Upper lobe of left lung (tissue), 6 donors: ENCODE results near the gene TNRC6B. TPM values are rescaled to one million over a fixed set of nuclear protein-coding genes. Genes with fewer than 3 reads are reported as not detected.
"Not testable (repeated sequence)": the region's sequence is repeated elsewhere in the genome, so short reads cannot be mapped to it uniquely, and the experiment has no call there.

Experiments used
- ATAC-seq, 2 donors: fragments of 200-7000 bp; cut with Tn5 transposase; one replicate each; pipeline ENCODE4 v1.9.1; 2022; ENCODE audit warnings: mild to moderate bottlenecking in 2 of 2, moderate library complexity in 2 of 2; ENCODE audit not compliant: low FRiP score in 2 of 2
- DNase-seq, 2 donors: peaks; one replicate each; pipeline ENCODE4 v3.0.0-alpha.2; 2019 to 2020
- H3K27ac ChIP-seq, 4 donors: fragments of 200-600 bp; sonication (generic); one replicate each; pipeline ENCODE4 v1.5.1; 2016 to 2019
- H3K27me3 ChIP-seq, 4 donors: fragments of 200-600 bp; sonication (generic); one replicate each; pipeline ENCODE4 v1.5.1; 2017 to 2019
- H3K36me3 ChIP-seq, 4 donors: fragments of 200-600 bp; sonication (generic); one replicate each; pipeline ENCODE4 v1.5.1; 2016 to 2019
- H3K4me1 ChIP-seq, 4 donors: fragments of 200-600 bp; sonication (generic); one replicate each; pipeline ENCODE4 v1.5.1; 2018 to 2019
- H3K4me3 ChIP-seq, 4 donors: fragments of 200-600 bp; sonication (generic); one replicate each; pipeline ENCODE4 v1.5.1; 2017 to 2019; ENCODE audit warnings: mild to moderate bottlenecking in 2 of 4, moderate library complexity in 1 of 4
- H3K9me3 ChIP-seq, 4 donors: fragments of 200-600 bp; sonication (generic); one replicate each; pipeline ENCODE4 v1.5.1; 2018 to 2019
- CTCF ChIP-seq, 6 experiments: fragments of 450-650 bp in 4 of 6; fragments of 200-600 bp in 2 of 6; sonication (generic) in 2 of 6; IDR thresholded peaks; one replicate each; pipeline ENCODE4 v1.5.1; 2016 to 2019; ENCODE audit warnings: antibody characterized with exemption in 6 of 6
- EP300 ChIP-seq, 4 donors: sonication (generic); formaldehyde crosslinking; IDR thresholded peaks; one replicate each; pipeline ENCODE4 v1.5.1; 2017; ENCODE audit warnings: antibody characterized with exemption in 4 of 4, control low read depth in 2 of 4
- POLR2A ChIP-seq, 4 donors: fragments of 450-650 bp; IDR thresholded peaks; one replicate each; pipeline ENCODE4 v1.5.1; 2016 to 2017; ENCODE audit warnings: antibody characterized with exemption in 4 of 4, mild to moderate bottlenecking in 2 of 4
- POLR2AphosphoS5 ChIP-seq, 2 donors: sonication (generic); formaldehyde crosslinking; IDR thresholded peaks; one replicate each; pipeline ENCODE4 v1.5.1; 2017; ENCODE audit warnings: antibody characterized with exemption in 2 of 2
- WGBS, 2 donors: methylation state at CpG; one replicate each; pipeline ENCODE4 v1.1.5; 2017 to 2018; 5-methylcytosine and 5-hydroxymethylcytosine counted together
- total RNA-seq, 6 donors: library from RNA; depleted of rRNA in 4 of 6; stranded (reverse); fragments of >200 nt in 4 of 6; gene quantifications; one replicate each; pipeline versions ENCODE4 v1.1.0 to v1.2.1, GENCODE V29; 2016 to 2021
- donor health status: DM: no; HTN: no; CAD: no; lungs with moderate emphysema.
- donor health status: DM: no; HTN: yes; CAD: no; lungs with severe emphysema.

Gene TNRC6B
- total RNA-seq, 6 donors from 2014 or later, result 18.1 to 106 (median 60.3) TPM

DNA sequence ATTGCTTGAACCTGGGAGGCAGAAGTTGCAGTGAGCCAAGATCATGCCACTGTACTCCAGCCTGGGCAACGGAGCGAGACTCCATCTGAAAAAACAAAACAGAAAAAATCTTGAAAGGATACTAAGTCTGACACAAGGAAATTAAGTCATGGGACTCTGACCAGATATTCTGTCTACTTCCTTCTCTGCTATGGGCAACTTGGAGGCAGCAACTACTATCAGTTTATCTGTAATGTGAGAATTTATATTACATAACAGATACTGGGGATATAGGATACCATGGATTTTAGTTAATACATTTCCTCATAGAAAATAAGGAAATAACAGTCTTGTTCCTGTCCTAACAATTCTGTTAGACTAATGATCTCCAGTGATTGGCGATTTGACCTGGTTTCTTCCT lies 191.1 kb downstream of the TNRC6B start:
- 81 to 84% methylated on average over 3 of the region's 3 CpGs for WGBS, 2 donors
- H3K9me3 ChIP-seq, result no peaks in the 10 kb centered on the region
- H3K4me3 ChIP-seq, result no peak overlapping the region
- DNase-seq, result no peak
- peaks cover 13 to 53% (median 27%) of the 10 kb centered on the region in 4 donors for H3K36me3 ChIP-seq
- H3K27ac ChIP-seq, result no peak overlapping the region
- no peaks in the 10 kb centered on the region for H3K27me3 ChIP-seq
- peaks cover 14 to 21% (median 18%) of the 10 kb centered on the region in 4 donors for H3K4me1 ChIP-seq
- TF ChIP-seq EP300 (IDR thresholded peaks at IDR 0.05), result no peak
- no peak for TF ChIP-seq POLR2AphosphoS5 (IDR thresholded peaks at IDR 0.05)
- no peak for TF ChIP-seq POLR2A (IDR thresholded peaks at IDR 0.05)
- no peak for TF ChIP-seq CTCF (IDR thresholded peaks at IDR 0.05)
- no peak for ATAC-seq

GRCh38 chr22:40374567-40374966 lies 196.8 kb downstream of the TNRC6B start:
- H3K36me3 ChIP-seq, result peaks cover 0 to 5% (median 0%) of the 10 kb centered on the region in 4 donors
- DNase-seq (no peak), ATAC-seq (no peak)
- 98 to 100% methylated on average over 8 of the region's 8 CpGs for WGBS, 2 donors
- no peaks in the 10 kb centered on the region for H3K9me3 ChIP-seq
- H3K4me3 ChIP-seq, result no peak overlapping the region
- no peaks in the 10 kb centered on the region for H3K27me3 ChIP-seq
- no peak overlapping the region for H3K27ac ChIP-seq
- peaks cover 14 to 27% (median 20%) of the 10 kb centered on the region in 4 donors for H3K4me1 ChIP-seq
- TF ChIP-seq CTCF (IDR thresholded peaks at IDR 0.05) (no peak), POLR2A (IDR thresholded peaks at IDR 0.05) (no peak), EP300 (IDR thresholded peaks at IDR 0.05) (no peak), POLR2AphosphoS5 (IDR thresholded peaks at IDR 0.05) (no peak)

DNA sequence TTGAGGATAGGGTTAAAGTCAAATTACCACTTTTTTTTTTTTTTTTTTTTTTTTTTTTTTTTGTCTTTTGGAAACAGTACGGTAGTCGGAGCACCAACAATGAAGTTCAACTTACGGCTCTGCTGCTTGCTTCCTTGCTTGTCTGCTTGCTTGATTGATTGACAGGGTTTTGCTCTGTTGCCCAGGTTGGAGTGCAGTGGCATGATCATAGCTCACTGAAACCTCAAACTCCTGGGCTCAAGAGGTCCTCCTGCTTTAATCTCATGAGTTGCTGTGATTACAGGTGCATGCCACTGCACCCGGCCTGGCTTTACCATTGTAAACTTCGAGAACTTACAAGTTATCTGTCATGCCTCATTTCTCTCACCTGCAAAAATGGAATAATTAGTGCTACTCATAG lies 198.4 kb downstream of the TNRC6B start:
- WGBS, 2 donors, result 50 to 74% methylated on average over 5 of the region's 5 CpGs
- peak; percentile 12 to 78 for ATAC-seq
- H3K27ac ChIP-seq, result peak overlapping the region in 1 of 4 donors; percentile 44
- H3K4me3 ChIP-seq, result no peak overlapping the region
- no peaks in the 10 kb centered on the region for H3K27me3 ChIP-seq
- no peaks in the 10 kb centered on the region for H3K9me3 ChIP-seq
- peak in 1 of 2 donors; percentile 88 for DNase-seq
- H3K36me3 ChIP-seq, result peaks cover 0 to 5% (median 0%) of the 10 kb centered on the region in 4 donors
- TF ChIP-seq EP300 (IDR thresholded peaks at IDR 0.05) (no peak), POLR2AphosphoS5 (IDR thresholded peaks at IDR 0.05) (peak in 1 of 2 donors; percentile 26)
- peaks cover 14 to 25% (median 17%) of the 10 kb centered on the region in 4 donors for H3K4me1 ChIP-seq

DNA sequence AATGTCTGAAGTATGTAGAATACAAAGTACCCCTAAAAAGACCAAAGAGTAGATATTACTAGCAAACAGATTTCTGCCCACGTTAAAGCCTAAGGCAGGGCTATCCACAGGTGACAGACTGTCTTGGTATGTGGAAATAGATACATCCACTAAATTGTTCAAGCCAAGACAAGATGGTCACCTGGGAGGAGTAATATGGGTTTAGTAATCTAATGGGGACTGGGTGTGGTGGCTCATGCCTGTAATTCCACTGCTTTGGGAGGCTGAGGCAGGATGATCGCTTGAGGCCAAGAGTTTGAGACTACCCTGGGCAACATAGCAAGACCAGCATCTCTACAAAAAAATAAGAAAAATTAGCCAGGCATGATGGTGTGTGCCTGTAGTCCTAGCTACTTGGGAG lies 200.2 kb downstream of the TNRC6B start:
- no peak overlapping the region for H3K27ac ChIP-seq
- H3K4me1 ChIP-seq, result peaks cover under 1 to 10% (median 3%) of the 10 kb centered on the region in 4 donors
- 91 to 100% methylated on average over 2 of the region's 2 CpGs for WGBS, 2 donors
- H3K4me3 ChIP-seq, result no peak overlapping the region
- no peak for TF ChIP-seq POLR2A (IDR thresholded peaks at IDR 0.05)
- no peak for TF ChIP-seq EP300 (IDR thresholded peaks at IDR 0.05)
- no peak for TF ChIP-seq CTCF (IDR thresholded peaks at IDR 0.05)
- no peak for TF ChIP-seq POLR2AphosphoS5 (IDR thresholded peaks at IDR 0.05)
- no peaks in the 10 kb centered on the region for H3K27me3 ChIP-seq
- H3K36me3 ChIP-seq, result peaks cover 0 to 3% (median 0%) of the 10 kb centered on the region in 4 donors
- H3K9me3 ChIP-seq, result no peaks in the 10 kb centered on the region
- ATAC-seq, result no peak
- DNase-seq, result no peak

DNA sequence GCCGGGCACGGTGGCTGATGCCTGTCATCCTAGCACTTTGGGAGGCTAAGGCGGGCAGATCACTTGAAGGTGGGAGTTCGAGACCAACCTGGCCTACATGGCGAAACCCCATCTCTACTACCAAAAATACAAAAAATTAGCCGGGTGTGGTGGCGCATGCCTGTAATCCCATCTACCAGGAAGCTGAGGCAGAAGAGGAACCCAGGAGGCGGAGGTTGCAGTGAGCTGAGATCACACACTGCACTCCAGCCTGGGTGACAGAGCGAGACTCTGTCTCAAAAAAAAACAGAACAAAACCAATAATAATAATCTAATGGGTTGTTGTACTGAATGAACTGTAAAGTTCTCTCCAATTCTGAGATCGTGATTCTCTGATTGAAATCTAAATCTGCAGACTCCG lies 200.7 kb downstream of the TNRC6B start:
- not testable (repeated sequence) for H3K4me1 ChIP-seq, H3K36me3 ChIP-seq, H3K9me3 ChIP-seq, H3K4me3 ChIP-seq, DNase-seq, H3K27ac ChIP-seq, H3K27me3 ChIP-seq
- 82 to 89% methylated on average over 11 of the region's 11 CpGs for WGBS, 2 donors
- ATAC-seq, result peak in 1 of 2 donors; percentile 61

DNA sequence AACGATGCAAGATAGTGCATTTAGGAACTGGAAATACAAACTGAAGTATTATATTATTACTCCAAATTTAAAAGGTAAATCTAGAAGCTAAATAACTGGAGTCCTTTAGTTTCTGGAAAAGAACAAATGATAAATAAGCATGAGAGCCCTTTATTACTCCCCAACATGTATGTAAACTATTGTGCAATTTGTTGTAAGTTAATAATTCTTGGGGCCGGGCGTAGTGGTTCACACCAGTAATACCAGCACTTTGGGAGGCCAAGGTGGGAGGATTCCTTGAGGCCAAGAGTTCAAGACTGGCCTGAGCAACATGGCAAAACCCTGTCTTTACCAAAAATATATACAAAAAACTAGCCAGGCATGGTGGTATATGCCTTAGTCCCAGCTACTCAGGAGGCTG lies 203.7 kb downstream of the TNRC6B start:
- H3K27me3 ChIP-seq, result no peaks in the 10 kb centered on the region
- no peak for DNase-seq
- TF ChIP-seq EP300 (IDR thresholded peaks at IDR 0.05) (no peak), CTCF (IDR thresholded peaks at IDR 0.05) (no peak), POLR2A (IDR thresholded peaks at IDR 0.05) (no peak), POLR2AphosphoS5 (IDR thresholded peaks at IDR 0.05) (no peak)
- H3K9me3 ChIP-seq, result no peaks in the 10 kb centered on the region
- no peak overlapping the region for H3K4me3 ChIP-seq
- no peak for ATAC-seq
- H3K4me1 ChIP-seq, result peaks cover 0 to 21% (median 11%) of the 10 kb centered on the region in 4 donors
- H3K36me3 ChIP-seq, result no peaks in the 10 kb centered on the region
- no peak overlapping the region for H3K27ac ChIP-seq
- whole genome bisulfite sequencing, 2 donors, result 72 to 94% methylated on average over 3 of the region's 3 CpGs
